GM21447 (cell line): Measurements from ENCODE around the gene FOXL1.

ENCODE experiments used
- ATAC-seq: cut with Tn5 transposase; IDR thresholded peaks from one replicate; pipeline ENCODE4 v1.9.1; 2021; ENCODE audit not compliant: unreplicated experiment

Gene FOXL1

DNA sequence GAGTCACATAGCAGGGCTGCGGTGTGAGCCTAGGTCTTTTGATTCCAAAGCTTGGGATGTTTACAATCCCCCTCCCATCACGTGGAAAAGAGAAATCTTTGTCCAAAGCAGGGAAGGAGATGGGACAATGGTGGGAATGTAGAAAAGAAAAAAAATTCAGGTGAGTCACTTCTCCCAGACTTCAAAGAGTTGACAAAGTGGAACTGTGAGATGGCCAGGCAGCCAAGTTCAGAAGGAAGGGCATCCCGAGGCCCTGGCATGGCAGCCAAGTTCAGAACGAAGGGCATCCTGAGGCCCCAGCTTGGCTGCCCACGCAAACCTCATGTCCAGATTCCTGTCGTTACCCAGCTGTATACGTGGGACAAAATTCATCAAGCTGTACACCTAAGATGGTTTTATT is 47.5 kb downstream of the FOXL1 start:
- ATAC-seq, result no peak

DNA sequence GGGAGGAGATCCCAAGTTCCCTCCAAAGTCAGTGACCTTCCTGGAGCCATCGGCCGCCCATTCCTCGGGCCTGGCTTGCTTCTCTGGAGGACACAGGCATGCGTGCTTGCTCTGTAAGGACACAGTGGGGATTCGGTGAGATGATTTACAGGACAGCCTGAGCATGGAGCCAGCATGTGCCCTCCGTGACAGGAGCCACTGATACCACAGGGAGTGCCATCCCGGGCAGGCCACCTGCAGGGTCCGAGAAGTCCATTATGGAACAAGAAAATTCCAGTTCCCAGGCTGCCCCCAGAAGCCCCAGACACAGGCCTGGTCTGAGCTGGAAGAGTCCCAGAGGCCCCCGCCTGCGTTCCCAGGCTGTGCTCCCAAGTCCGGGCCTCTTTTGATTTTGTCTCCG is 47.9 kb downstream of the FOXL1 start:
- no peak for ATAC-seq

DNA sequence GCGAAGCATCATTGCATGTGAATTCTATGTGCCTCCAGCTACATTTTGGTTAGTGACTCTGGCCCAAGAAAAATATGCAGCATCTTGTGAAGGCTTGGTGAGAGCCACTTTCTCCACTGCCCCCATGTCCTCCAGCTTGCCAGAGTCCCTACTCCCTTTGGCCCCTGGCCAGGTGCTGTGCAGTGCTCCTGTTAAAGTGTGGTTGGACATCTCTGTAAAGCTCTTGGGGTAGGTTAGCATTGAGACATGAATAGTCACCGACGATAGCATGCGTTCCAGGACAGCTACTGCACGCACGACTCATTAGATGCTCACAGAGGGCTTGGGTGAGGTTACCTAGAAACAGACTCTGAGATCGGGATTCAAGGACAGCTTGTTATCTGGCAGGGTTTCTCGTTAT is 48.6 kb downstream of the FOXL1 start:
- no peak for ATAC-seq

DNA sequence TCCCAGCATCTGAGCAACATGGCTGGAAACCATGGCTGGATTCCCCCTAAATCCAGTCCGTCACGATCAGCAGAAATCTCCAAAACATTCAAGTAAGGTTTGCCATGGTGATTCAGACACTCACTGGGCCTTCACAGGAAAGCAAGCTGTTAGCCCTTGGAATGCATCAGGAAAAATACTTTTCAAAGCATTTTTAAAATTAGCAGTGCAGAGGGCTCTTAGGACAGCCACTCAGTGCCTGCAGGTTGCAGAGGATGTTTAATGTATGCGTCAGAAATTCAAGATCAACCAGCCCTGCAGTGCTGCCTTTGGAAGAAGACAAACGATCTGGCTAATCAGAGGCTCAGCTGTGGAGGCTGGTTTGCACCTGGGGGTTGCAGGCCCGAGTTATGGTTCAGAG is 50.3 kb downstream of the FOXL1 start:
- ATAC-seq, result no peak

DNA sequence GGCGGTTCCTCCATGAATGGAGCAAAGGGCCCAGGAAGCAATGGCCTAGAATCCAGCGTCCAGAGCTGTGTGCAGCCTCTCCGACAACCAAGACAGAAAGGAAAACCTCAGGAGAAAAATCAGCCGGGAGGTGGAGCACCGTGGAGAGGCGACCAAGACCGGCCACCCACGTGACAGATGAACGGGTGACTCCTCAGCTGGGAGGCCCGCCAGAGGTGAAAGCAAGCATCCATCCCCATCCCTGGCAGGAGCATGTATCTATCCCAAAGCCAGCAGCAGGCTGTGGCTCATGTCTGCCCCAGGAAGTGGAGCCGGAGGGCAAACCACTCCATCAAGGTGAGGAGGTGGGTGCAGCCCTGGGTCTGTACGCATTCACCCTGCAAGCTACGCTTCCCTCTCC is 52.1 kb downstream of the FOXL1 start:
- ATAC-seq, result no peak

DNA sequence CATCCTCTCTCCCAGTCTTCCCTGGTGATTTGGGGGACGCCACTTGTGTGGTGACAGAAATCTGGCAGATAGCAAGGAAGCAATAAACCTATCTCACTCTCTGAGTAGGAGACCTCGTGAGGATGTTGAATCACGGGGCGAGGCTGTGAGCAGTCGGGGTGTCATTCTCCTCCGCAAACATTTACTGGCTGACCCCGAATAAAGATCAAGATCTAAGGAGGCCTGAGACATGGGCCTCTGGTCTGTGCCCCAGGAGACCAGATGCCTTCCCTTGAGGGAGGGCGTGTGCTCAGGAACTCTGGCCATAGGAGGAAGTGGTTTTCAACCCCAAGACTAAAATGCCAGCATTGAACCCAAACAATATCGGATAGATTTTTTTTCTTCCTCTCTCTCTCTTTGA is 53.1 kb downstream of the FOXL1 start:
- ATAC-seq, result no peak
